EH (cell line): ENCODE measurements around the gene RASEF.

ENCODE experiments used
- DNase-seq: peaks from one replicate; pipeline ENCODE4 v3.0.0-alpha.2; 2015; ENCODE audit warnings: low read depth

Gene RASEF

DNA sequence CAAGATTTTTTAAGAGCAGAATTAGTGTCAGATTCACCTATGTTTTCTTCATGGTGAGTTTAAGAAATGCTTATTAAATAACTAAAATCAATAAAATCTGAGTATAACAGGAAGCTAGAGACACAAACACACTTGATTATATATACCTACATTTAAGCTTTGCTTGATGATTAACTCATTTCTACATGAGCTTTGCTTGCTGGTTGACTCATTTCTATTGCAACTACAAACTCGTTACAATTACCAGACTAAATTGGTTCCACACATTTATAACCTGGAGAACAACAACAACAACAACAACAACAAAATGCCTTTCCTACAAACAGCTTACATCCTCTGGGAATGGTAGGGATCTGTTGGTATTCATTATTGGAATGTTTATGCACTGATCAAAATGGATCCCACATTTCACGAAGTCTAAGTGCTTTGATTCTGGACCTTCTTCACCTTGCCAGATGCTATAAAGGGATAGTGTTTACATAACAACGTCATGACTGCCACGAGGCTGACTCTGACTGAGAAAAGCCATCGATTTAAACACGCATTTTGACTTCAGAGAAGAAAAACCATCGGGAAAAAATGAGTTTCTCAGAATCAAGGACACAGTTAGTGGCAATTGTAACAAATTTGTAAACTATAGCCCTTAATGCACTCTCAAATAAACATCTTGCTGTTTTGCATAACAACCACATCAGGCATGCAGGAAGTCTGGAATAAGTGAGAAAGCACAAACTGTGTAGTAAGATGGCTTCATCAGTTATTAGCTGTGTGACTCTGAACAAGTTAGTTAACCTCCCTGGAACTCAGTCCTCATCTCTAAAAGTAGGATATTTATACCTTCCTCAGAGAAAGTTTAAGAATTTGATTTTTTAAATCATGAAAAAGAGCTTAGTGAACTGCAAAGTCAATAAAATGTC, 49.8 kb downstream of the RASEF start:
- DNase-seq, result peak; percentile 50

- no peak for DNase-seq
These were observed 50.6 kb downstream of the RASEF start for GRCh38 chr9:83012168-83012921.

GRCh38 chr9:83011611-83012010, 51.3 kb downstream of the RASEF start:
- peak; percentile 77 for DNase-seq

GRCh38 chr9:83007521-83008300, 55.2 kb downstream of the RASEF start:
- DNase-seq, result no peak

- DNase-seq, result no peak
These were observed 56.6 kb downstream of the RASEF start for GRCh38 chr9:83006378-83006777.

GRCh38 chr9:83005963-83006362, 57.0 kb downstream of the RASEF start:
- DNase-seq, result no peak

DNA sequence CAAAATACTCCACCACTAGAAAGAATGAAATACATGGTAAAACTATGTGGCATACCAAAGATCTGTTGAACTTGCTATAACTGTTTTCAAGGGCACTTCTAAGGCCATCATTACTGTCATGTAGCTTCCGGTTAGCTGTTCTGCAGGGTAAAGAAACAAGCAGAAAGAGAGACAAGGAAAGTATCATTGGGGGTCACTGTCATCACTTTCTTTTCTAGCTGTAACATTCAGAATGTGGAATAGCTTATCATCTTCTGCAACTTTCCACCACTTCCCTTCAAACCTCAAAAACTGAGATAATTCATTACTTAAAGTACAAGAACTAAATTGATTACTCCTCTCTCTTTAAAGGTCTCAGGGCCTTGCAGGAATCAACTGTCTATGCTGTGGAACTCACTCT, 57.6 kb downstream of the RASEF start:
- no peak for DNase-seq

GRCh38 chr9:83002329-83002728, 60.6 kb downstream of the RASEF start:
- DNase-seq, result no peak

DNA sequence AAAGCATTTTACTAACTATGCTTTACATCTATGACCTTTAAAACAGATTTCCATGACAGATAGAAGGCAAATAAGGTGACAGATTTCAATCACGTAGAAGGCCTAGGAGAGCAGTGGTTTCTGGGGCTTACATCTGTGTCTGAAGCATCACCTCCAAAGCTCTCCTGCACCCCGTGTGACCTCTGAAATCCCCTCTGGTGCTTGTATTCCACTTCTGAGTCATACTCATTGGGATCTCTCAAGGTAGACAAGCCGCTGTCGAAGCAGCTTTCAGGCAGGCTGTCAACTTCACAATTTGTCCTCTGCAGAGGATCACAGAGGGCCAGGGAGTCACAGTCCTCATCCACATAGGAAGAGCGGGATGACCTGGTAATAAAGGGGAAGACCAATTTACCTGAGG, 62.2 kb downstream of the RASEF start:
- DNase-seq, result no peak

DNA sequence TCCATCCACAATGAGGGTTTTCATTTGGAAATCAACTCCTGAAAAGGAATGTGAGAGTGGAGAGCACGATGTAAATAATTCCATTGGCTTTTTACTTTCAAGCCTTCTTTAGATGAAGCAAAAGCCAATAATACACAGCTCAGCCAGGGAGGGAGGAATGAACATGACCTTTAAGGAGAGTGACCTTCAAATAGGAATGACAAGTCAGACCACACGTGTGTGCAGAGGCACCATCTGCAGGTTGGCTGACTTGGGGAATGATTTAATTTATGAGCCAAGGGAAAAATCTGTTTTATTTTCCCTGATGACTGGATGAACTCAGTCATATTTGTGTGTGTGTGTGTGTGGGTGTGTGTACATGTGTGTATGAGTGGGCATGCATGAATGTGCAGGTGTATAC, 64.5 kb downstream of the RASEF start:
- DNase-seq, result no peak

DNA sequence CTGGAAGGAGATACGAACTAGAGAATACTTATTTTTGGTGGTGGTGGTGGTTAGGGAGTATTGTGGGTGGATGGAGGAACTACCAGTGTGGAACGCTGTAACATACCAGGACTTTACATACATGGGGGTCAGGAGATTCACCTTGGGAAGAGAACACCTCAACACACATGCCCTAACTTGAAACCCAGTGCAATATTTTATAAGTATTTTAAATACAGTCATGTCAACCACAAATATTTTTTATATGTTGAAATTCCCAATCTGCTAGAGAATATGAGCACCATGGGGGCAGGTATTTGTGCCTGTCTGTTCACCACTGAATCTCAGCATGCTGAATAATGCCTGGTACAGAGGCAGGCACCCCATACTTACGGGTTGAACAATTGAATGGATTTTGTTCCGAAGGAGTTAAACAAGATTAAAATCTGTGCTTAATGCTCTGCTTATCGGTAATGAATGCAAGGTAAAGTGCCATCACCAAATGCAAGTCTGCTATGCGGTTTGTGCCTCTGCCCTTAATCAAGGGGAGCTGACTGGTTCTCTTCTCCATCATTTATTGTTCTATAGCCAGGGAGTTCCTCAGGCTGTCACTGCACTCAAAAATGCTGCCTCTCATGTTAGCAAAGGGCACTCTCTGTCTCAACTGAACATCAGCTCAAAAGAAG, 65.3 kb downstream of the RASEF start:
- DNase-seq, result no peak

GRCh38 chr9:82996941-82997340, 66.0 kb downstream of the RASEF start:
- no peak for DNase-seq

DNA sequence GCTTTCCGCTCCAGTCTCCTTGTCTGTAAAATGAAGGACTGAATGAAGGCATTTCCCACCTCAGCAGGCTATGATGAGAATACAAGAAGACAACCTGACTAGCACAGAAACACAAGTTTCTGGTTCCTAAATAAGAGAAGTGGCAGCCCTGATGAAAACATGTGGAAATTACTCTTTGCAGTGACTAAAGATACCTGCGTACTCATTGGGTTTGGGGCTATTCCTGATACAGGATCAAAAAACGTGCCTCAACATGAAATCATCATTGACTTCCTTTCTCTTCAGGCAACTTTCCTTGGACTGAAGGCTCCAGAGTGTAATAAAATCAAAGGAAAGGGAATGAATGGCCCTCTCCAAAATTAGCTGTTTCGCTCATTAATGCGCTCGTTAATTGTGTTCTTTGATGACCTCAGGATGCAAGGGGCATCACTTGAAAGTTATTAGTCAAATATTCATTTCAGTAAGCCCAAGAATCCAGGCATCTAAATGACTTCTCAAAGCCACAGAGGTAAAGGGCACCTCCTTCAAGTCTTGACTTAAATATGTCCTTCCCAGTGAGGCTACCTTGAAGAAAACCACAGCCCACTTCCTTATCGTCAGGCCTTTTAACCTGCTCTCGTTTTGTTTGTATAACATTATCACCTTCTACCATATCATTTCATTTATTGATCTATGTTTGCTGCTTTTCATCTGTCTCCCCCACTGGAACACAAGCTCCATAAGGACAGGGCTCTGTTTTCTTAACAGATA, 68.9 kb downstream of the RASEF start:
- DNase-seq, result no peak

DNA sequence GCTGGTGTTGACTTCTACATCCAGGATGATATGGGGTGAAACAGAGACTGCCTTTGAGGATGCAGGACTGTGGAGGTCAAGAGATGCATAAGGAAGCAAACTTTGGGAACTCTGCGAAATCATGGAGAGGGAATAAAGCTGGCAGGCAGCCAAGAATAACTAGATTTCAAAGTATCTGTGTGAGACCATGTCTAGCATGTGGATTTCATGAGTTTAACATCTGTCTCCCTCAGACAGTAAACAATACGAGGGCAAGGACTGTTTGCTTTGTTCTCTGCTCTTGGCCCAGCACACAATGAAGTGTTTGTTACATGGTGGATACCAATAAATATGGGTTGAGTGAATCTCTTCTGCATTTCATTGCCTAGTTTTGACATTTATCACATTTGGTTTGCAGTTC, 71.3 kb downstream of the RASEF start:
- DNase-seq, result no peak

GRCh38 chr9:82989929-82990328, 73.0 kb downstream of the RASEF start:
- DNase-seq, result no peak

- no peak for DNase-seq
These were observed 74.5 kb downstream of the RASEF start for GRCh38 chr9:82988488-82988887.

DNA sequence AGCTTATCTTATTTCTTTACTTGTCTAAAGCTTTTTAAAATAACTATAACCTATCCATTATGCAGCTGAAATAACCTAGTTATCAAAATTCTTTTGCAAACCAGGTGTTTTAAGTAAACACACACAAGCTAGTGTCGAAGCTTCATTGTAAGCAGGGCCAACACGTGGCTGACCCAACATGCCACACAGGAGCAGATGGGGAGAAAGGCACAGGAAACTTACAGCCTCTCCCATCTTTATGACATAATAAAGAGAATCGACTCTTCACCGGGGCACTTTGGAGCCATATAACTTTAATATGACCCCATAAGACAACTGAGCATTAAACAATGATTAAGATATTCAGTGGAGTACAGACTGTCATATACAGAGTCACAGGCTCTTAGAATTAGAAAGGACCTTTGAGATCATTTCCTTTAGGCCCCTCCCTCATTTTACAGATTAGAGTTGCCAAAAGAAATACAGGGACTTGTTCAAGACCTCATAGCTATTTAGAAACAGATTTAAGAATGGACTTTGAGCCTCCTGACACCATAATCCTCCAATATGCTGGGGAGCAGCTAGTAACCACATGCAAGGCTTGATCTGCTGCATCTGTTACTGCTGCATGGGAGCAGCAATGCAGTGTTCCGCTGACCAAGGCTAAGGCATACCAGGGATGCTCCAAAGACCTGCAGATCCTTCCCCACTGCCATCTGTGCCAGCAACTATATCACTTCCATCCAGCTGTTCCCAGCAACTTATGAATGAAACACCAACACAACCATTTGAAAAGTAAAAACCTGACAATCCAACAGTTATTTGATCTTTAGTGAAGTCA, 75.4 kb downstream of the RASEF start:
- DNase-seq, result no peak

GRCh38 chr9:82981552-82981951, 81.4 kb downstream of the RASEF start:
- DNase-seq, result no peak

GRCh38 chr9:82975176-82975575, 87.8 kb downstream of the RASEF start:
- DNase-seq, result no peak

GRCh38 chr9:82972446-82972845, 90.5 kb downstream of the RASEF start:
- DNase-seq, result no peak
